ACHN (cell line): ENCODE measurements around the gene PRCC.

Source experiments
- DNase-seq: peaks from one replicate; pipeline ENCODE4 v3.0.0-alpha.2; 2015
- in situ Hi-C: cut with HindIII; loops from 2 replicates; pipeline ENCODE4 v1.10.0; 2017; ENCODE audit warnings: low sequenced_read_pairs, low pct_ligation_motif_present, low pct_unique_long_range_greater_than_20kb

Gene PRCC

DNA sequence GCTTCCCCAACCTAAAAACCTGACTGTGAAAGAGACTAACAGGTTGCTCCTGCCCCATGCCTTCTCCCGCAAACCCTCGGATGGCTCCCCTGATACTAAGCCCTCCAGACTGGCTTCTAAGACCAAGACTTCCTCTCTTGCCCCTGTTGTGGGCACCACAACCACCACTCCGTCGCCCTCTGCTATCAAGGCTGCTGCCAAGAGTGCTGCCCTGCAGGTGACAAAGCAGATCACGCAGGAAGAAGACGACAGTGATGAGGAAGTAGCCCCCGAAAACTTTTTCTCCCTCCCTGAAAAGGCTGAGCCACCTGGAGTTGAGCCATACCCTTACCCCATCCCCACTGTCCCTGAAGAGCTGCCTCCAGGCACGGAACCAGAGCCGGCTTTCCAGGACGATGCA, 19.3 kb downstream of the PRCC start:
- no peak for DNase-seq
- in situ Hi-C loops: no loop called here

DNA sequence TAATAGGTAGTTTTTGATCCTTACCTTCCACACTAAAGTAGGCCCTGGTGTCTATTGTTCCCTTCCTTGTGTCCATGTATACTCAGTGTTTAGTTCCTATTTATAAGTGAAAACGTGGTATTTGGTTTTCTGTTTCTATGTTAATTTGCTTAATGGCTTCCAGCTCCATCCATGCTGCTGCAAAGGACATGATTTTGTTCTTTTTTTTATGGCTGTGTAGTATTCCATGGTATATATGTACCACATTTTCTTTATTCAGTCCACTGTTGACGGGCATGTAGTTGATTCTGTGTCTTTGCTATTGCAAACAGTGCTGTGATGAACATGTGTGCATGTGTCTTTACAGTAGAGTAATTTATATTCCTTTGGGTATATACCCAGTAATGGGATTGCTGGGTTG, 20.8 kb downstream of the PRCC start:
- in situ Hi-C loops: no loop called here
- DNase-seq: no peak

DNA sequence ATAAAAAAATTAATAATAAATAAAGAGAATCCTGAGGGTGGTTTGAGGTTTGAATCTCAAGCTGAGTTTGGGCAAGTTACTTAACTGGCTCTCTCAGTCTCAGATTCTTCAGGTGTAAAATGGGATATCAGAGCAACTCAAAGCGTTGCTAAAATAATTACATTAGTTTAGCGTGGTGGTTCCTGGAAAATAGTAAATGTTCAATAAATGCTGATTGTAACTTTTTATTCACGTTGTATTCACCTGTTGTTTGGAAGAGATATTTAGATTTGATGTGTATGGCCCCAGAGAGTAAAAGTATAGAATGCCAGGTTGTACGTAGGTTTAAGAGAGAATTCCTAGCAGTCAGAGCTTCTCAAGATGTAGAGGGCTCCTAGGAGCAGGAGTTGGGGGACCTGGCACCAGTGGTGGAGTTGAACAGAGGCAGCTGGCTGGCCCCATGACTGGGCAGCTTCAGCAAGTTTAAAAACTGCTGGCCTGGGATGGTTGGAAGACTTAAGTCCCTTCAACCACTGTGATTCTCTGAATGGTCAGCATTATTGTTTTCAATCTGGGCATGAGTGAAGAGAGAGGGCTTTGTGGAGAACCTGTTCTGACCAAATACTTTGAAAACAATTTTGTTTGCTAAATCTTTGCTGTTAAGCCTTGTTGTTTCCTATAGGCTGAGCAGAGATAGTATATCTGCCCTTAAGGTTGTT, 22.4 kb downstream of the PRCC start:
- in situ Hi-C loops: no loop called here
- DNase-seq: no peak

DNA sequence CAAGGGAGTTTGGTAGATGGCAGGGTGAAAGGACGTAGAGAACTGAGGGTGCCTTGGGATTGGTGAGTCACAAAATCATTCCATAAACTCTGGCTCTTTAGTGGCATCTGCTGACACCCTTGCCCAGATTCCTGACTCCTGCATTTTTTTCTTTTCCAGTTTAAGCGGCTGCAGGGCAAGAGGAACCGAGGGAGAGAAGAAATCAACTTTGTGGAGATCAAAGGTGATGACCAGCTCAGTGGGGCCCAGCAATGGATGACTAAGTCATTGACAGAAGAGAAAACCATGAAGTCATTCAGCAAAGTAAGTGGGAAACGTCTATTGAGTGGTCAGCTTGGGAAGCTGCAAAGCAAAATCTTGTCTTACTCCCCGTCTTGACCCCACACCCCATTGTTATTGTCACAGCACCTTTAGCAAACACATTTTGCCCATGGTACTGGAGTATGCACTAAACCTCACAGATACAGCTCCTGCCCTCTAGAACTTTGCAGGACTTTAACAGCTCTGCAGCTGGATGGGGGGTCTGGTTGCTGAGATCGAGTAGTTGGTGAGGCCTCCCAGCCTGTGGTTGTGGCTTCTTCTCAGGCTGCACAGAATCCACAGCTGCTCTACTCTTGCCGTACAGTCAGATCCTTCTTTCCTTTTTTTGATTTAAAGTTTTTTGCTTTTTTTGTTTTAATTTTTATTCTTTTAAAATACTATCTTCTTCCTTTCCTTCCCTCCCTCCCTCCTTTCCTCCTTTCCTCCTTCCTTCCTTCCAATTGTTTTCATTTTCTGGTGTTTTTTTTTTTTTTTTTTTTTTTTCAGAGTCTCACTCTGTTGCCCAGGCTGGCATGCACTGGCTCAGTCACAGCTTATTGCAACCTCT, 27.4 kb downstream of the PRCC start:
- peak; percentile 85 for DNase-seq
- in situ Hi-C loops: no loop called here

DNA sequence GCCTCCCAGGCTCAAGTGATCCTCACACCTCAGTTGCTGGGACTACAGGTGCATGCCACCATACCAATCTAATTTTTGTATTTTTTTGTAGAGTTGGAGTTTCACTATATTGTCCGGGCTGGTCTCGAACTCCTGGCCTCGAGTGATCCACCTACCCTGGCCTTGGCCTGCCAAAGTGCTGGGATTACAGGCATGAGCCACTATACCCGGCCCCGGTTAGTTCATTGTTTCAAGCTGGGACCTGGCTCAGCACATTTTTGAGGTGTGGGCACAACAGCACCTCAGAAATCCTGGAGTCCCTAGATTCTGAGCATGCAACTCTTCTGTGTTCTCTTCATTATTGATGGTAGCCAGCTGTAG, 28.0 kb downstream of the PRCC start:
- DNase-seq: no peak
- in situ Hi-C loops: no loop called here

DNA sequence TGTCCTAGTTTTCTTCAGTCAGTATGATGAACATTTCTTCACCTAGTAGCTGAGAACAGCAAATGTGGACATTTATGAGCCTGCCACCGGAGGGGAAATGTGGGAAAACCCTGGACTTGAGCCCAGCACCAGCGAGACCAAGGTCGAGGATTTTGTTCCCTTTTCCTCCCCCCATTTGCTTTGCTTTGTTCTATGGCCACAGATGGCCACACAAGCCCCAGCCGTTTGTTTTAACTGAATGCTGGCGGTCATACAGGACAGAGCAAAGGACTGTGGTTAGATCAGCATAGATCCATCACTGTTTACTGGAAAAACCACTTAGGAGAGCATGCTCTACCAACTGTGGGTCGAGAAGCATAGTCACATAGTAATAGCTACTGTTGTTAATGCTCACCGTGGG, 28.5 kb downstream of the PRCC start:
- in situ Hi-C loops: no loop called here
- DNase-seq: peak; percentile 79

DNA sequence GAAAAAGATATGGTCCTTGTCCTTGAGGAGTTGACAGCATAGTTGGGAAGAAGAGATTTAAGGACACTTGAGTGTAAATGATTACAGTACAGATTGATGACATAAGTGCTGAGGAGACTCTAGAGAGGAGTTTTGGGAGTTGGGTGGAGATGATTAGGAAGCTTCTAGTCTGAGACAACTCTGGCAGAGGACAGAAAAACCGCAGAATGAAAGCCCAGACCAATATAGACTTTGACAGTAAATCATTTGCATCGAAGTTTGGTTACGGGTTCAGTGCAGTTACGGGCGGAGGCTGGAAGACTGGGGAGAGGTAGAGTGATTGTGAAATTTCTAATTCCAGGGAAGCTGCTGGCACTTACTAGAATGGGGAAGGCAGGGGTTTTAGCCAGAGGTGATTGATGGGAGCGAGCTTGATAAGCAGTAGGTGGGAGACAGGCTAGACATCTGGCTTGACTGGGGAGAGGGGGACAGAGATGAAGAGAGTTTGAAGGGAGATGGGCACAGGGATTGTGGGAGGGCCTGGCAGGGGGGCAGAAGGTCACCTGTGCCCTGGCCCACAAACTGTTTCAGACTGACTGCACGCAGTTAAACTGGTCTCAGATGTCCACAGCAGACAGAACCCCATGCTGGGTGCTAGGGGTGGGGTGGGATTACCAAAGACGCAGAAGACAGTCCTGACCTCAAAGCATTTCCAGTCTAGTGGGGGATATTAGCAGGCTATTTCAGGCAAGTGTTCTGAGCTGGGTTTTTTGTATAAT, 29.2 kb downstream of the PRCC start:
- in situ Hi-C loops: no loop called here

DNA sequence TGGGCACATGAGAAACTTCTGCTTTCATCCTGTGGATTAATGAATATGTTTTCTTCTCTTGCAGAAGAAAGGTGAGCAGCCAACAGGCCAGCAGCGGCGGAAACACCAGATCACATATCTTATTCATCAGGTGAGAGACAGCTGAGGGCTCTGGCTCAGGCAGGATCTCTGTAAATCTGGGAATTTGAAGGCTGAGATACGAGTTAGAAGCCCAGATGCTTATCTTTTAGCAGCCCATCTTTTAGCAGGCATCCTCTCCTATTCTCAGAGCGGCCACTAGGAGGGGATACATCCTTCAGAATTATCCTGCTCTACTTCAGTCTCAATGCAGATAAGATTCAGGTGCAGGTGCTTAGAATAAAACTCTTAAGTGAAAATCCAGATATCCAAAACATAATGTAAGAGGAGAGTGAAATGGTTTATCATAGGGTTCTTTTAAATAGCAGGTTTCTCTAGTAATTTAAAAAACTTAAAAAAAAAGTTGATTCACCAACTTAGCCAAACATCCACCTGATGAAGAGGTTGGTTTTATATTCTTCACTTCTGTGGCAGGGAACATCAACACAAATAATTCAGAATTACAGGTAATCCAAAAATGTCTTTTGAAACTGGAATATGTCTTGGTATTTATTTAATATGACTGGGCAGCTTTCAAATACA, 30.0 kb downstream of the PRCC start:
- peak; percentile 76 for DNase-seq
- in situ Hi-C loops: no loop called here

More for the DNA sequence above, 29.2 kb downstream of the PRCC start:
- DNase-seq: peak; percentile 77

DNA sequence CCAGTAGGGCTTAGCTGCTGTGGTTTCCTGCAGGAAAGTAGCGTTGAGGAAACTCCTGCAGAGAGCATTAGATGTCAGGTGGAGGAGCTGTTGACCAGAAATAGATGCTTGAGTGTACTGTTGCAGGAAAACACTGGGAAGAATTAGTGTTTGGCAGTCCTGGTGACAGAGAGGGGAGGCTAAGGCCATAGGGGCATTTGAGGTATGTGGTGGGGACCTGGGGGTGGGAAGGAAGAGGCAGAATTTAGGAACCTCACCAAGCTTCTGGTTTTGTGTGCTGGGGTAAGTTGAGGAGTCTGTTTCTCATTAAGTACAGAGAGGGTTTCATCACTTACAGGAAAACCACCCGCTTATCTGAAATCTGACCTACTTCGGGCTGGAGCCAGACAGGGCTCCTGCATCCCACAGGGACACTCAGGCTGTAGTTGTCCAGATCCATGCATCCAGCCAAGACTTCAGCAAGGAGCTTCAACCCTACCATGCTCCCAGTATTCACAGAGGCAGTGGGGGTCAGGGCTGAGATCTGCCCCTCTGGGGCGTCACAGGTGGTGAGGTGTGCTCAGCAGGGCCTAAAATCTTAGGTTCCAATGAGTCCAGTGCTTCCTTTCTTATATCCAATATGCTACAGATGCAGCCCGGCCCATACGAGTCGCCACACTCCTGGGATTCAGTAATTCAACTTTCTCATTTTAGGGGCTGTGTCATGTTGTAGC, 34.2 kb downstream of the PRCC start:
- in situ Hi-C loops: no loop called here
- no peak for DNase-seq

DNA sequence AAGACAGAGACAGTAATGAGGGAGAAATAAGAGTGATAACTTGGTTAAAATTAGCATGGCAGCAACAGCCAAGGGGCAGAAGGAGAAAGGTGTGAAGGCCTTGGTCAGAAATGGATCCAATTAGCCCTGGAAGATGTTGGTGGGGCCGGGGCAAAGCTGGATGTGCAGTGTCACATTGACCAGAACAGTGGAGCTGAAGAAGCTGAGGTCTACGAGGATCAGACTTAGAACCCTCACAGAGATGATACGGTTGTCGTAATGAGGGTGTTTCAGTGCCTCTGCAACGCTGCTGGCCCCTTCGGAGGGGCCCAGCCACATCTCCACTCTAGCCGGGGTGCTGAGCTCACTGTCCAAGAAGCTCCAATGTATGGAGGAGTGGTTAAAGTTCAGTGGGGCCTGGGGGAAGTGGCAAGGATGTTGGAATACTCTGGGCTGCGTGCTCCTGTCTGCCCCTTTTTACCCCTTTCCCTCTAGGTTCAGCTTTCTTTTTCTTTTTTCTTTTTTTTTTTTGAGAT, 35.1 kb downstream of the PRCC start:
- DNase-seq: no peak
- in situ Hi-C loops: no loop called here

DNA sequence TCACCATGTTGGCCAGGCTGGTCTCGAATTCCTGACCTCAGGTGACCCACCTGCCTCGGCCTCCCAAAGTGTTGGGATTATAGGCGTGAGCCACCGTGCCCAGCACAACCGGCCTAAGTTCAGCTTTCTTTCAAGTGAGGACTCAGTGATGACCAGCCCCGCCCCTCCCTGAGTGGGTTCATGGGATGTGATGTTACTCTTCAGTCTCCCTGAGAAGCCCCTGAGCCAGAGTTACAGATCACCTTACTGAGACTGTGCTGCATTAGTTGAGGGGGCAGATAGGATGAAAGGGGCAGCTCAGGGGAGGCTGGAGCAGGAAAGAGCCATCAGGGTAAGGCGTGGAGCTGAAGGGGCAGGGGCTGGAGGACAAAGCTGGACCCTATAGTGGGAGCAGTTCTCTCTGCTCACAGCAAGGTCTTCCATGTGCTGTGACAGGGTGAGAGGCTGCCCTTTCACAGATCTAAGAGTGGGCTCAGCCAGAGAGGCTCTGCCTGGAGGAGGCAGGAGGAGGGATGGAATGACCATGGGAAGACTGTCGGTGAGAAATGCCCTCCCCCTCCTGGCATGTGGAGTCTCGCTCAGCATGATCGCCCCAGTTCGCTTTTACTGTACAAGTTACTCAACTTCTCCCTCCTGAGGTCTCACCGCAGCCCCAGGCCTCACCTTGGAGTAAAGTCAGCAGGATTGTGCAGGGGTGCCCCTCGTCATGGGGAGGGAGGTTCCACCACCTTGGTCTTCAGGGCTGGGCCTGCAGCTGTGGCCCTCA, 35.9 kb downstream of the PRCC start:
- no peak for DNase-seq
- in situ Hi-C loops: no loop called here

DNA sequence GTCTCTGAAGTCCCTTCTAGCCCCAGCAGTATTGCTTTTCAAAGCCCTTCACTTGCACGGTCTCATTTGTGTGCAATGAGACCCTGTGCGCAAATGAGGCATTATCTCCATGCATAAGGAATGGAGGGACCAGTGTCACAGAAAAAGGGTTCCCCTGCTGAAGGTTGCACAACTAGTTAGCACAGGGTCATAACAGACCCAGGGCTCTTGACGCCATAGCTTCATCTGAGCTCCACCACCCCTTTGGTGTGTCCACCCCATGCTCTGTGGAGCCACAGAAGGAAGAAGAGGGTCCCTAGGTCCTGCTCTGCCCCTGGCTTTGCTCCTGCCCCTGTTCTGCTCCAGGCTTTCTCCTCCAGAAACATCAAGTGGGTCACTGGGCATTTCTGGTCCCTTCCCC, 36.7 kb downstream of the PRCC start:
- in situ Hi-C loops: no loop called here
- no peak for DNase-seq

DNA sequence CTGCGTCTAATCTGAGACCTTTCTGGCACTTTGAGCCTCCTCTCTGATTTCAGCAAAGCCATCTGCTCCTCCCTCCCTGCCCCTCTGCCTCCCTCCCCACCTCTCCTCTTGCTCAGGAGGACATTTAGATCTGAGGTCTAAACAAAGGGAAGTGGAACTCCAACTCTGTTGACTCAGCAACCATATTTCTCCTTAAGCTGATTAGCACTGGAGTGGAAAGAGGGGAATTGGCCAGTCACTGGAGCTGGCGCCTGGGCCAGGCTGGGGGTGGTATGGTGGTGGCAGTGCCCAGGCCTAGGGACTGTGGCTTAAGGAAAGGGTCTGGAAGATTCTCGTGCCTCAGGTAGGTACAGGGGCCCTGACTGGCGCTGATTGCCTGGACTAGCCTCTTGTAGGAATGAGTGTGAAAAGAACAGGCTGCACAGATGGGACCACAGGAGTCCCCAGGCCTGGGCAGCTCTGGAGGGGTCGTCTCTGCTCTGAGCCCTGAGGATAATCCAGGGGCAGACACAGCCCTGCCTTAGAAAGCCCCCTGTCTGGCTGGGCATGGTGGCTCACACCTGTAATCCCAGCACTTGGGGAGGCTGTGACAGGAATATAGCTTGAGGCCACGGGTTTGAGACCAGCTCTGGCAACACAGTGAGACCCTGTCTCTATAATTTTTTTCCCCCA, 37.4 kb downstream of the PRCC start:
- peak; percentile 30 for DNase-seq
- in situ Hi-C loops: no loop called here

DNA sequence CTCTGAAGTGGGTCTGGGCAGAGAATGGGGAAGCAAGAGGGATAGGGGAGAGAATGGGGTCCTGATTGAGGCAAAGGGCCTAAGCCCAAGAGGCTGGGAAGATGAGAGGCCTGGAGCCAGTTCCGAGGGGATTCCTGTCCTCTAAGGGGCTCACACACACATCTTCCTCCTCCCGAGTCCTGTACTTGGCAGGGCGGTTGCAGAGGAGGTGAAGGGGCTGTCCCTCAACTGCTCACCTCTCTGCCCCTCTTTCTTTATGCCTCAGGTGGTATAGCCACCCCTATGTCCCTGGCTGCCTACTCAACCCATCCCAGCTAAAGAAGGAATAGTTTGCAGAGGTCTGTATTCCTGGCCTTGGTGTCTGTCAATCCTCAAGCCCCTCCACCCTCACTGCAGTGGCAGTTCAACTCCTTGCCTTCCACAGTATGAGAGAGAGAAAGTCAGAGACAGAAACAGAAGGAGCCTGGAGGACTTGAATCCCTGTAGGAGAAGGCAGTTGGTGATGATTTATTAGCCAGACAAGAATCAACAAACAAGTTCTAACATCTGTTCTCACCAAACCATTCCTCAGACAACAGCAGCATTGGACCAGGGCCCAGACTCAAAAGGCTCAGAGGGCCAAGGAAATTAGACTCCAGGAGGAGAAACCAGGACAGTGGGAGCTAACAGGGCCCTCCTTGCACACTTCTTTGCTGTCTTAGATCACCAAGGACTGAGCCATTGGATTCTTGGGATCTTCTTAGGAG, 38.6 kb downstream of the PRCC start:
- no peak for DNase-seq
- in situ Hi-C loops: no loop called here

DNA sequence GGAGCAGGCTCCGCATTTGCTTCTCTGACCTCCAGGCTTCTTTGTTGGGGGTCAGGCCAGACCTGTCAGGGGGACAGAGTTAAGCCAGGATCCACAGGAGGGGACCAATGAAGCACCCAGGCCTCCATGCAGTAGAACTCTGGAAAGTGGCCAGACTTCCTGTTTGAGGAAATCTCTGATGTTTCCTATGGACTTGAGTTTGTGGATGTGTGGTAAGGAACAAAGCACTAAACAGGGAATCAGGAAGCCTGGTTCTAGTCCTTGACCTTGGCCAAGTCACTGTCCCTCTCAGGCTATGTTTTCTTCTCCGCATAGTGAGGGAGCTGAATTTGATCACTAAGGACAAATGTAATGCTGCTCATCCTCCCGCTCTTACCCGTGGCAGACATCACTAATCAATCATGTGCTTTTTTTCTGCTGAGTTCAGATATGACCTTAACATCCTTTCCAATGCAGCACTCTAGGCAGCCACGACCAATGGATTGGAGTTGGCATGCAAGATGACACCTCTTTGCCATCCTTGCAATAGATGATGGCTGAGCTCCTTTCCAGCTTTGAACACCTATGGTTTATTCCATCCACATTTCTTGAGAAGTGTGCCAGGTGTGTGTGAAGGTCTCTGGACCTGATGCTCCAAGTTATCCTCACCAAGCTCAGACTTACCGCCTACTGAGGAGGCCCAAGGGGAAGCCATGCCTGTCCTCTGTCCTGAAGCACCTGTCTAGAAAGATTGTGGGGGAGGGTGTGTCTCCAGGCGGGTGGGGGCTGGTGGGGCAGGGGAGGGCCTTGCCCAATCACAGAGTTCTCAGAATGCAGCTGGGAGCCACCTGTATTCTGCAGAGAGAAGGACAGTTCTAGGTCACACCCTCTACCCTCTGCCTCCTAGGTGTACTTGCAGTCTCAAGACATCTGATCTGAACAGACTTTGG, 39.4 kb downstream of the PRCC start:
- DNase-seq: no peak
- in situ Hi-C loops: no loop called here
